ENCODE measurements around the gene SMDT1.

SMDT1 gene

GRCh38 chr22:42066126-42066761, 13.3 kb upstream of the SMDT1 start:
- Histone ChIP-seq H3K9me3 (ENCODE audit: control insufficient read depth, insufficient read depth, low read depth, low read length) (no peaks in the 10 kb centered on the region), H3K27ac (ENCODE audit: extremely low read depth, low read depth, low read length) (no peak overlapping the region), H3K36me3 (ENCODE audit: control insufficient read depth in 2 of 2, insufficient read depth in 1 of 2, low read length in 2 of 2) (peaks cover 4 to 72% of the 10 kb centered on the region in 2 experiments; a peak in 2 of 3 replicates), H3K4me3 (ENCODE audit: low read depth, low read length) (no peak overlapping the region), H3K4me1 (ENCODE audit: control insufficient read depth, insufficient read depth, low read length) (peaks cover 1% of the 10 kb centered on the region; the same call in 1 of the 2 replicates)
- TF ChIP-seq ZNF707 (tag by site-specific recombination; IDR thresholded peaks at IDR 0.05), result no peak
- TF ChIP-seq ZNF571 (tag by site-specific recombination; IDR thresholded peaks at IDR 0.05), result no peak
- no peak for TF ChIP-seq KLF17 (tag by site-specific recombination; IDR thresholded peaks at IDR 0.05)
- no peak for TF ChIP-seq REST (tag by site-specific recombination; IDR thresholded peaks at IDR 0.05)
- POLR2A ChIA-PET, result interaction anchor here (0.8 kb wide), 1 partner anchor 28 kb away, joined by 3 read pairs; no protein-coding TSS in a partner anchor
- CTCF ChIA-PET, result interaction anchor here (0.7 kb wide), 1 partner anchor 140 kb away, joined by 3 read pairs; no protein-coding TSS in a partner anchor

GRCh38 chr22:42066937-42067336, 12.6 kb upstream of the SMDT1 start:
- Histone ChIP-seq H3K4me1 (ENCODE audit: control insufficient read depth, insufficient read depth, low read length) (peaks cover 2% of the 10 kb centered on the region; the same call in 1 of the 2 replicates), H3K36me3 (ENCODE audit: control insufficient read depth in 2 of 2, insufficient read depth in 1 of 2, low read length in 2 of 2) (peaks cover 4 to 65% of the 10 kb centered on the region in 2 experiments; a peak in 2 of 3 replicates), H3K27ac (ENCODE audit: extremely low read depth, low read depth, low read length) (no peak overlapping the region), H3K4me3 (ENCODE audit: low read depth, low read length) (no peak overlapping the region), H3K9me3 (ENCODE audit: control insufficient read depth, insufficient read depth, low read depth, low read length) (no peaks in the 10 kb centered on the region)
- TF ChIP-seq ZNF19 (tag by site-specific recombination; IDR thresholded peaks at IDR 0.05; ENCODE audit: low read depth), result no peak
- TF ChIP-seq ZNF501 (tag by site-specific recombination; IDR thresholded peaks at IDR 0.05), result no peak
- no peak for TF ChIP-seq ZNF513 (tag by site-specific recombination; IDR thresholded peaks at IDR 0.05)
- no peak for TF ChIP-seq ZNF292 (tag by site-specific recombination; IDR thresholded peaks at IDR 0.05; ENCODE audit: borderline replicate concordance, low read depth)
- no peak for TF ChIP-seq ZNF664 (tag by site-specific recombination; IDR thresholded peaks at IDR 0.05)
- no peak for TF ChIP-seq HOXD13 (CRISPR knock-in tag; IDR thresholded peaks at IDR 0.05; ENCODE audit: borderline replicate concordance)
- TF ChIP-seq ZNF280D (tag by site-specific recombination; IDR thresholded peaks at IDR 0.05), result no peak
- no peak for TF ChIP-seq ZNF174 (tag by site-specific recombination; IDR thresholded peaks at IDR 0.05)
- no peak for TF ChIP-seq ZNF184 (tag by site-specific recombination; IDR thresholded peaks at IDR 0.05)
- no peak for TF ChIP-seq ZFP37 (tag by site-specific recombination; IDR thresholded peaks at IDR 0.05)
- CTCF ChIA-PET, result interaction anchor here (0.7 kb wide), 1 partner anchor 141 kb away, joined by 3 read pairs; no protein-coding TSS in a partner anchor
- POLR2A ChIA-PET, result interaction anchor here (0.8 kb wide), 1 partner anchor 29 kb away, joined by 3 read pairs; no protein-coding TSS in a partner anchor
